NCI-H526 treated with DMSO at 0.1 percent for 48 hours (cell line): Measurements from ENCODE around the gene PLEKHH2.

Experiments used
- DNase-seq: peaks from one replicate; lab custom pipeline; 2025; lab: John Stamatoyannopoulos, UW

Gene PLEKHH2

GRCh38 chr2:43812006-43812405 is 174.9 kb downstream of the PLEKHH2 start:
- DNase-seq, result no peak

DNA sequence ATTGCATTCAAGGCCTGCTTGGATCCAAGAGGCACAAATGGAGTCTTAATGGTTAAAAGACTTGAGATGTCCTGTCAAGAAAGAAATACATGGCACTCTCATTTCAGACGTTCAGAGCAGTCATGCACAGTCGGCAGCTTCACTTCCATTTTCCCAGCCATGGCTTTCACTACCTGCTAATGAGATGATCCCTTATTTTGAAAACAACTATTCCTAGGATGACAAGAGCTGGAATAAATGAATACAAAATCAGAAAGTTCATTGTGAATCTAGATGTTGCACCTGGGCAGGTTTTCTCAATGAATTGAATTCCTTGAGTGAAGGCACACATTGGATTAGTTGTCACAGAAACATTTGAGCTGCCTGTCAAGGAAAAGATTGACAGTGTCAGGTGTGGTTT is 175.9 kb downstream of the PLEKHH2 start:
- DNase-seq, result no peak

DNA sequence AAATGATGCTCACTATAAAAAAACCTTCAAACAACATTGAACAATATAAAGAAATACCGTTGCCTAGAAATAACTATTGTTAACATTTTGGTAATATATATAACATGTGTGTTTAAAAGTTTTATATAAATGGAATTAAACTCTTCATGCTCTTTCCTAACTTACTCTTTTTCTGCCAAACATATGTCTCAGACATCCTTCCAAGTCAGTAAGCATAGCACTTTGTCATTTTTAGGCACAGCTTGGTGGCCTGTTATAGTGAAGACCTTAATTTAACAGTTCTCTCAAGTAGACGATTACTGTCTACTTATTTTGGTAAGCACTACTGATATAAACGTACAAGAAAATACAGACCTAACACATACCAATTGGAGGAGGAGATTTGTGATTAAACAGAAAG is 177.7 kb downstream of the PLEKHH2 start:
- no peak for DNase-seq
